ENCODE results near the gene ATAD5. TPM values are rescaled to one million over a fixed set of nuclear protein-coding genes. Genes with fewer than 3 reads are reported as not detected.

The ATAD5 gene
- total and polyA plus RNA-seq, 2 of the 13 experiments (the other 11 are each of a cell fraction or from before 2014, with no cell fraction given) = 1.8 to 10.7 TPM

- DNase-seq (ENCODE audit: low spot score) (no peak), FAIRE-seq (no peak), ATAC-seq (no peak)
- H4K20me1 ChIP-seq (ENCODE audit: insufficient read depth, low read length) = no peaks in the 10 kb centered on the region
- H3K9ac ChIP-seq (ENCODE audit: insufficient read depth, low read depth, low read length) = no peak overlapping the region
- H3K27me3 ChIP-seq (ENCODE audit: control insufficient read depth in 1 of 2, insufficient read depth in 2 of 2, low read length in 2 of 2) = peaks cover 0 to 22% of the 10 kb centered on the region in 2 experiments; a peak in 2 of 5 replicates
- no peak overlapping the region for H3K27ac ChIP-seq (ENCODE audit: extremely low read length, insufficient read depth, low read length)
- H3K4me3 ChIP-seq (replicated peaks in 1 of 3; ENCODE audit: insufficient read depth in 1 of 3, low read depth in 2 of 3, low read length in 3 of 3) = no peak overlapping the region
- in situ Hi-C loops (cut with HindIII; ENCODE audit: extremely low pct_ligation_motif_present, low pct_unique_long_range_greater_than_20kb) = no loop called here
- 73% methylated on average over 2 of the region's 2 CpGs for WGBS (ENCODE audit: low lambda C conversion rate)
- no peak for TF ChIP-seq USF2 (IDR thresholded peaks at IDR 0.05; ENCODE audit: low read depth, low read length)
- no peak for TF ChIP-seq USF2 (CRISPR knock-in tag; IDR thresholded peaks at IDR 0.05; ENCODE audit: borderline replicate concordance)
- TF ChIP-seq POLR2G (IDR thresholded peaks at IDR 0.05; ENCODE audit: low read depth, low read length) = no peak
- TF ChIP-seq ZBTB26 (CRISPR knock-in tag; IDR thresholded peaks at IDR 0.05; ENCODE audit: borderline replicate concordance) = no peak
- H3K4me1 ChIP-seq (ENCODE audit: insufficient read depth, low read length) = peaks cover 32% of the 10 kb centered on the region
- intact Hi-C loops (cut with micrococcal nuclease; ENCODE audit: unreplicated experiment) = no loop called here
- H3K4me2 ChIP-seq (ENCODE audit: low read depth, low read length) = no peak overlapping the region
- H3K9me3 ChIP-seq (ENCODE audit: low read length) = no peaks in the 10 kb centered on the region
- no peaks in the 10 kb centered on the region for H3K79me2 ChIP-seq (ENCODE audit: insufficient read depth, low read length)
- CTCF ChIA-PET (ENCODE audit: low intra/inter-chr PET ratio, low total read pairs) = no interaction called here
- no TSS peak for BruUV-seq (replicated peaks)
- H2AFZ ChIP-seq (ENCODE audit: low read length) = no peak overlapping the region
- POLR2A ChIA-PET = no interaction called here
- H3K36me3 ChIP-seq (replicated peaks in 1 of 2; ENCODE audit: control insufficient read depth in 1 of 2, insufficient read depth in 2 of 2, low read length in 2 of 2) = no peaks in the 10 kb centered on the region
These were observed 92.6 kb downstream of the ATAD5 start for GRCh38 chr17:30924341-30924740.

- Histone ChIP-seq H3K27ac (ENCODE audit: extremely low read length, insufficient read depth, low read length) (no peak overlapping the region), H3K79me2 (ENCODE audit: insufficient read depth, low read length) (no peaks in the 10 kb centered on the region), H3K4me2 (ENCODE audit: low read depth, low read length) (no peak overlapping the region), H2AFZ (ENCODE audit: low read length) (no peak overlapping the region), H3K27me3 (ENCODE audit: control insufficient read depth in 1 of 2, insufficient read depth in 2 of 2, low read length in 2 of 2) (peaks cover 0 to 6% of the 10 kb centered on the region in 2 experiments; a peak in 2 of 5 replicates), H3K36me3 (replicated peaks in 1 of 2; ENCODE audit: control insufficient read depth in 1 of 2, insufficient read depth in 2 of 2, low read length in 2 of 2) (no peaks in the 10 kb centered on the region), H4K20me1 (ENCODE audit: insufficient read depth, low read length) (no peaks in the 10 kb centered on the region), H3K9ac (ENCODE audit: insufficient read depth, low read depth, low read length) (no peak overlapping the region), H3K9me3 (ENCODE audit: low read length) (no peaks in the 10 kb centered on the region), H3K4me1 (ENCODE audit: insufficient read depth, low read length) (peaks cover 21% of the 10 kb centered on the region), H3K4me3 (replicated peaks in 1 of 3; ENCODE audit: insufficient read depth in 1 of 3, low read depth in 2 of 3, low read length in 3 of 3) (no peak overlapping the region)
- intact Hi-C loops (cut with micrococcal nuclease; ENCODE audit: unreplicated experiment) = no loop called here
- DNase-seq (ENCODE audit: low spot score) = no peak
- 0 out of 2 replicates have a peak, but pooled peaks have one; percentile 17 for TF ChIP-seq ZNF629 (CRISPR knock-in tag; conservative IDR thresholded peaks at IDR 0.05)
- no peak for TF ChIP-seq KLF11 (CRISPR knock-in tag; IDR thresholded peaks at IDR 0.05)
- no peak for TF ChIP-seq ATF7-NPFF (CRISPR knock-in tag; IDR thresholded peaks at IDR 0.05; ENCODE audit: low read depth)
- TF ChIP-seq PAX8 (CRISPR knock-in tag; IDR thresholded peaks at IDR 0.05; ENCODE audit: borderline replicate concordance) = no peak
- POLR2A ChIA-PET = no interaction called here
- FAIRE-seq = no peak
- ATAC-seq = no peak
- CTCF ChIA-PET (ENCODE audit: low intra/inter-chr PET ratio, low total read pairs) = no interaction called here
- in situ Hi-C loops (cut with HindIII; ENCODE audit: extremely low pct_ligation_motif_present, low pct_unique_long_range_greater_than_20kb) = no loop called here
- no TSS peak for BruUV-seq (replicated peaks)
- 68% methylated on average over 6 of the region's 6 CpGs for WGBS (ENCODE audit: low lambda C conversion rate)
These were observed 94.8 kb downstream of the ATAD5 start for GRCh38 chr17:30926516-30926915.

Data from HepG2 (cell line).